HepG2 (cell line): ENCODE measurements around the gene XRCC1. TPM values are rescaled to one million over a fixed set of nuclear protein-coding genes. Genes with fewer than 3 reads are reported as not detected.

Source experiments
- CC2D1A ChIP-seq: sonication (generic); formaldehyde crosslinking; IDR thresholded peaks from 2 replicates; pipeline ENCODE4 v1.8.1; 2023; ENCODE audit warnings: mild to moderate bottlenecking, missing genetic modification reagents
- KAT7 ChIP-seq: IDR thresholded peaks from 2 replicates; pipeline ENCODE4 v1.6.1; 2018; ENCODE audit warnings: borderline replicate concordance, missing compliant biosample characterization
- KDM1A ChIP-seq: IDR thresholded peaks from 2 replicates; pipeline ENCODE4 v1.6.1; 2016; ENCODE audit warnings: missing compliant biosample characterization
- KLF11 ChIP-seq: IDR thresholded peaks from 2 replicates; pipeline ENCODE4 v1.6.1; 2016; ENCODE audit warnings: missing compliant biosample characterization
- MBNL3 ChIP-seq: fragments of 250-450 bp; sonication (Bioruptor Pico); conservative IDR thresholded peaks from 2 replicates; pipeline ENCODE4 v1.8.0; 2022; ENCODE audit warnings: mild to moderate bottlenecking, inconsistent platforms
- PPARG ChIP-seq: conservative IDR thresholded peaks from 2 replicates; pipeline ENCODE4 v1.6.1; 2016; ENCODE audit warnings: missing biosample characterization, missing genetic modification reagents
- REL ChIP-seq: sonication (generic); formaldehyde crosslinking; conservative IDR thresholded peaks from 2 replicates; pipeline ENCODE4 v1.8.0; 2022; ENCODE audit warnings: mild to moderate bottlenecking, missing genetic modification reagents, moderate library complexity
- ZNF354B ChIP-seq: sonication (generic); formaldehyde crosslinking; IDR thresholded peaks from 2 replicates; pipeline ENCODE4 v1.8.0; 2022; ENCODE audit warnings: mild to moderate bottlenecking, missing genetic modification reagents
- ZNF577 ChIP-seq: sonication (generic); formaldehyde crosslinking; IDR thresholded peaks from 2 replicates; pipeline ENCODE4 v1.4.0; 2020; ENCODE audit warnings: mild to moderate bottlenecking, low read depth, missing genetic modification reagents, borderline replicate concordance
- polyA plus RNA-seq, 8 experiments: library from polyadenylated mRNA; depleted of rRNA in 3 of 8; stranded (reverse) in 7 of 8; unstranded in 1 of 8; fragments of >200 nt; fragmentation: Illumina TruSeq in 4 of 8; extraction: Trizol in 4 of 8; gene quantifications; 2 replicates each; pipeline versions ENCODE4 v1.2.1 to v1.2.3, GENCODE V29; 2011 to 2016; ENCODE audit warnings: low read depth in 4 of 8, missing spikeins in 1 of 8, mixed read lengths in 1 of 8; ENCODE audit not compliant: insufficient read depth in 1 of 8
- total RNA-seq, 5 experiments: library from RNA; depleted of rRNA; stranded (reverse); fragments of >200 nt; fragmentation: Illumina TruSeq; extraction: Trizol; gene quantifications; 2 replicates each; pipeline ENCODE4 v1.2.3, GENCODE V29; 2016; ENCODE audit warnings: low read depth in 1 of 5
- TF ChIP-seq, protein P1 (sequence below): sonication (generic); formaldehyde crosslinking; IDR thresholded peaks from 2 replicates; pipeline ENCODE4 v1.5.0; 2020; ENCODE audit warnings: mild to moderate bottlenecking, missing genetic modification reagents, borderline replicate concordance
- TF ChIP-seq, protein P2 (sequence below): sonication (generic); formaldehyde crosslinking; IDR thresholded peaks from 2 replicates; pipeline ENCODE4 v1.5.1; 2020; ENCODE audit warnings: missing genetic modification reagents, mild to moderate bottlenecking, borderline replicate concordance
- TF ChIP-seq, protein P3 (sequence below): sonication (generic); formaldehyde crosslinking; IDR thresholded peaks from 2 replicates; pipeline ENCODE4 v1.8.0; 2022; ENCODE audit warnings: low read depth, missing genetic modification reagents
- TF ChIP-seq, protein P4 (sequence below): sonication (generic); formaldehyde crosslinking; IDR thresholded peaks from 2 replicates; pipeline ENCODE4 v1.4.0; 2020; ENCODE audit warnings: mild to moderate bottlenecking, missing genetic modification reagents
- TF ChIP-seq, protein P5 (sequence below): sonication (generic); formaldehyde crosslinking; IDR thresholded peaks from 2 replicates; pipeline ENCODE4 v1.4.0; 2020; ENCODE audit warnings: mild to moderate bottlenecking, missing genetic modification reagents, borderline replicate concordance

The XRCC1 gene
- total and polyA plus RNA-seq, 2 of the 13 experiments (the other 11 are each of a cell fraction or from before 2014, with no cell fraction given) = 24.7 to 26.3 TPM

DNA sequence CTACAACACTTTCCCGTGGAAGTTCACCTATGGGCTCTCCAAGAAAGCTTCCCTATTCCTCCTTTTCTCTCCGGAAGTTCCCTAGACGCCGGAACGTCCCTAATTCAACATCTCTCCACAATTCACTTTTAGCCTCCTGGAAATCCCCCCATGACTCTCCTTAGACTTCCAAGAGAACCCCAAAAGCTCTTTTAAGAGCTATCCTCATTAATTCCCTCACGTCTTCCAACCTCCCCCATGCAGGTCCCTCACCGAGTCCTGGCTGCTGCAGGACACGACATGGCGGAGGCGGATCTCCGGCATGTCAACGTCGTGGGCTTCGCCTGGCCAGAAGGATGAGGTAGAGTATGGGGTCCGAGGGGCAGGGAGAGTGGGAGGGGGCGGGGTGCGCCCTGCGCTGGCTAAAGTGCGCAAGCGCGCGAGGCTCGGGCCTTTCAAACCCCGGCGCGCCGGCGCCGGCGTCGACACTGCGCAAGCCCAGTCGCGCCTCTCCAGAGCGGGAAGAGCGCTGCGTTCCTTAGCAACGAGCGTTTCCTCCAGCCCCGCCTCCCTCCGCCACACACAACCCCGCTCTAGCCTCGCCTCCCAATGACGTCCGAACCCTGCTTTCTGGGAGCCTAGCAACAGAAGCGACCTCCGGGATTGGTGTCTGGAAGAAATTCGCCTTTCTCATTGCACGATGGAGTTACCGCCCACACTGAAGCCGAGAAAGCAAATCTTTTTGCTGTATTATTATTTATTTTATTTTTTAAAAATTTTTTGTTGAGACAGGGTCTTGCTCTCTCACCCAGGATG is at the start of gene XRCC1, which contains the start of gene PINLYP (continued):
- TF ChIP-seq, protein P1, sequence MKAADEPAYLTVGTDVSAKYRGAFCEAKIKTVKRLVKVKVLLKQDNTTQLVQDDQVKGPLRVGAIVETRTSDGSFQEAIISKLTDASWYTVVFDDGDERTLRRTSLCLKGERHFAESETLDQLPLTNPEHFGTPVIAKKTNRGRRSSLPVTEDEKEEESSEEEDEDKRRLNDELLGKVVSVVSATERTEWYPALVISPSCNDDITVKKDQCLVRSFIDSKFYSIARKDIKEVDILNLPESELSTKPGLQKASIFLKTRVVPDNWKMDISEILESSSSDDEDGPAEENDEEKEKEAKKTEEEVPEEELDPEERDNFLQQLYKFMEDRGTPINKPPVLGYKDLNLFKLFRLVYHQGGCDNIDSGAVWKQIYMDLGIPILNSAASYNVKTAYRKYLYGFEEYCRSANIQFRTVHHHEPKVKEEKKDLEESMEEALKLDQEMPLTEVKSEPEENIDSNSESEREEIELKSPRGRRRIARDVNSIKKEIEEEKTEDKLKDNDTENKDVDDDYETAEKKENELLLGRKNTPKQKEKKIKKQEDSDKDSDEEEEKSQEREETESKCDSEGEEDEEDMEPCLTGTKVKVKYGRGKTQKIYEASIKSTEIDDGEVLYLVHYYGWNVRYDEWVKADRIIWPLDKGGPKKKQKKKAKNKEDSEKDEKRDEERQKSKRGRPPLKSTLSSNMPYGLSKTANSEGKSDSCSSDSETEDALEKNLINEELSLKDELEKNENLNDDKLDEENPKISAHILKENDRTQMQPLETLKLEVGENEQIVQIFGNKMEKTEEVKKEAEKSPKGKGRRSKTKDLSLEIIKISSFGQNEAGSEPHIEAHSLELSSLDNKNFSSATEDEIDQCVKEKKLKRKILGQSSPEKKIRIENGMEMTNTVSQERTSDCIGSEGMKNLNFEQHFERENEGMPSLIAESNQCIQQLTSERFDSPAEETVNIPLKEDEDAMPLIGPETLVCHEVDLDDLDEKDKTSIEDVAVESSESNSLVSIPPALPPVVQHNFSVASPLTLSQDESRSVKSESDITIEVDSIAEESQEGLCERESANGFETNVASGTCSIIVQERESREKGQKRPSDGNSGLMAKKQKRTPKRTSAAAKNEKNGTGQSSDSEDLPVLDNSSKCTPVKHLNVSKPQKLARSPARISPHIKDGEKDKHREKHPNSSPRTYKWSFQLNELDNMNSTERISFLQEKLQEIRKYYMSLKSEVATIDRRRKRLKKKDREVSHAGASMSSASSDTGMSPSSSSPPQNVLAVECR = peak; percentile 85
- TF ChIP-seq KDM1A (CRISPR knock-in tag) (no peak), CC2D1A (CRISPR knock-in tag) (no peak), KAT7 (no peak), MBNL3 (CRISPR knock-in tag) (no peak), ZNF354B (no peak), REL (CRISPR knock-in tag) (no peak), KLF11 (no peak), ZNF577 (no peak), PPARG (CRISPR knock-in tag) (no peak)
- TF ChIP-seq, protein P2, sequence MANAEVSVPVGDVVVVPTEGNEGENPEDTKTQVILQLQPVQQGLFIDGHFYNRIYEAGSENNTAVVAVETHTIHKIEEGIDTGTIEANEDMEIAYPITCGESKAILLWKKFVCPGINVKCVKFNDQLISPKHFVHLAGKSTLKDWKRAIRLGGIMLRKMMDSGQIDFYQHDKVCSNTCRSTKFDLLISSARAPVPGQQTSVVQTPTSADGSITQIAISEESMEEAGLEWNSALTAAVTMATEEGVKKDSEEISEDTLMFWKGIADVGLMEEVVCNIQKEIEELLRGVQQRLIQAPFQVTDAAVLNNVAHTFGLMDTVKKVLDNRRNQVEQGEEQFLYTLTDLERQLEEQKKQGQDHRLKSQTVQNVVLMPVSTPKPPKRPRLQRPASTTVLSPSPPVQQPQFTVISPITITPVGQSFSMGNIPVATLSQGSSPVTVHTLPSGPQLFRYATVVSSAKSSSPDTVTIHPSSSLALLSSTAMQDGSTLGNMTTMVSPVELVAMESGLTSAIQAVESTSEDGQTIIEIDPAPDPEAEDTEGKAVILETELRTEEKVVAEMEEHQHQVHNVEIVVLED (CRISPR knock-in tag) = peak; percentile 73; the same call in 1 of the 2 replicates
- TF ChIP-seq, protein P3, sequence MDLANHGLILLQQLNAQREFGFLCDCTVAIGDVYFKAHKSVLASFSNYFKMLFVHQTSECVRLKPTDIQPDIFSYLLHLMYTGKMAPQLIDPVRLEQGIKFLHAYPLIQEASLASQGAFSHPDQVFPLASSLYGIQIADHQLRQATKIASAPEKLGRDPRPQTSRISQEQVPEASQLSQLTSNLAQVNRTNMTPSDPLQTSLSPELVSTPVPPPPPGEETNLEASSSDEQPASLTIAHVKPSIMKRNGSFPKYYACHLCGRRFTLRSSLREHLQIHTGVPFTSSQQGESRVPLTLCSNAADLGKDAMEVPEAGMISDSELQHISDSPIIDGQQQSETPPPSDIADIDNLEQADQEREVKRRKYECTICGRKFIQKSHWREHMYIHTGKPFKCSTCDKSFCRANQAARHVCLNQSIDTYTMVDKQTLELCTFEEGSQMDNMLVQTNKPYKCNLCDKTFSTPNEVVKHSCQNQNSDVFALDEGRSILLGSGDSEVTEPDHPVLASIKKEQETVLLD (CRISPR knock-in tag) = no peak
- TF ChIP-seq, protein P4, sequence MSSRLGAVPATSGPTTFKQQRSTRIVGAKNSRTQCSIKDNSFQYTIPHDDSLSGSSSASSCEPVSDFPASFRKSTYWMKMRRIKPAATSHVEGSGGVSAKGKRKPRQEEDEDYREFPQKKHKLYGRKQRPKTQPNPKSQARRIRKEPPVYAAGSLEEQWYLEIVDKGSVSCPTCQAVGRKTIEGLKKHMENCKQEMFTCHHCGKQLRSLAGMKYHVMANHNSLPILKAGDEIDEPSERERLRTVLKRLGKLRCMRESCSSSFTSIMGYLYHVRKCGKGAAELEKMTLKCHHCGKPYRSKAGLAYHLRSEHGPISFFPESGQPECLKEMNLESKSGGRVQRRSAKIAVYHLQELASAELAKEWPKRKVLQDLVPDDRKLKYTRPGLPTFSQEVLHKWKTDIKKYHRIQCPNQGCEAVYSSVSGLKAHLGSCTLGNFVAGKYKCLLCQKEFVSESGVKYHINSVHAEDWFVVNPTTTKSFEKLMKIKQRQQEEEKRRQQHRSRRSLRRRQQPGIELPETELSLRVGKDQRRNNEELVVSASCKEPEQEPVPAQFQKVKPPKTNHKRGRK (CRISPR knock-in tag) = no peak
- TF ChIP-seq, protein P5, sequence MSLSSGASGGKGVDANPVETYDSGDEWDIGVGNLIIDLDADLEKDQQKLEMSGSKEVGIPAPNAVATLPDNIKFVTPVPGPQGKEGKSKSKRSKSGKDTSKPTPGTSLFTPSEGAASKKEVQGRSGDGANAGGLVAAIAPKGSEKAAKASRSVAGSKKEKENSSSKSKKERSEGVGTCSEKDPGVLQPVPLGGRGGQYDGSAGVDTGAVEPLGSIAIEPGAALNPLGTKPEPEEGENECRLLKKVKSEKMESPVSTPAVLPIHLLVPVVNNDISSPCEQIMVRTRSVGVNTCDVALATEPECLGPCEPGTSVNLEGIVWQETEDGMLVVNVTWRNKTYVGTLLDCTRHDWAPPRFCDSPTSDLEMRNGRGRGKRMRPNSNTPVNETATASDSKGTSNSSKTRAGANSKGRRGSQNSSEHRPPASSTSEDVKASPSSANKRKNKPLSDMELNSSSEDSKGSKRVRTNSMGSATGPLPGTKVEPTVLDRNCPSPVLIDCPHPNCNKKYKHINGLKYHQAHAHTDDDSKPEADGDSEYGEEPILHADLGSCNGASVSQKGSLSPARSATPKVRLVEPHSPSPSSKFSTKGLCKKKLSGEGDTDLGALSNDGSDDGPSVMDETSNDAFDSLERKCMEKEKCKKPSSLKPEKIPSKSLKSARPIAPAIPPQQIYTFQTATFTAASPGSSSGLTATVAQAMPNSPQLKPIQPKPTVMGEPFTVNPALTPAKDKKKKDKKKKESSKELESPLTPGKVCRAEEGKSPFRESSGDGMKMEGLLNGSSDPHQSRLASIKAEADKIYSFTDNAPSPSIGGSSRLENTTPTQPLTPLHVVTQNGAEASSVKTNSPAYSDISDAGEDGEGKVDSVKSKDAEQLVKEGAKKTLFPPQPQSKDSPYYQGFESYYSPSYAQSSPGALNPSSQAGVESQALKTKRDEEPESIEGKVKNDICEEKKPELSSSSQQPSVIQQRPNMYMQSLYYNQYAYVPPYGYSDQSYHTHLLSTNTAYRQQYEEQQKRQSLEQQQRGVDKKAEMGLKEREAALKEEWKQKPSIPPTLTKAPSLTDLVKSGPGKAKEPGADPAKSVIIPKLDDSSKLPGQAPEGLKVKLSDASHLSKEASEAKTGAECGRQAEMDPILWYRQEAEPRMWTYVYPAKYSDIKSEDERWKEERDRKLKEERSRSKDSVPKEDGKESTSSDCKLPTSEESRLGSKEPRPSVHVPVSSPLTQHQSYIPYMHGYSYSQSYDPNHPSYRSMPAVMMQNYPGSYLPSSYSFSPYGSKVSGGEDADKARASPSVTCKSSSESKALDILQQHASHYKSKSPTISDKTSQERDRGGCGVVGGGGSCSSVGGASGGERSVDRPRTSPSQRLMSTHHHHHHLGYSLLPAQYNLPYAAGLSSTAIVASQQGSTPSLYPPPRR (CRISPR knock-in tag) = no peak
